ENCODE results near the gene LRRC8A. TPM values are rescaled to one million over a fixed set of nuclear protein-coding genes. Genes with fewer than 3 reads are reported as not detected.
"Not testable (repeated sequence)": the region's sequence is repeated elsewhere in the genome, so short reads cannot be mapped to it uniquely, and the experiment has no call there.

Gene LRRC8A
- total RNA-seq, 1 donor from 2014 or later = 21.6 TPM

GRCh38 chr9:128861501-128861900 is 20.4 kb upstream of the LRRC8A start:
- no peak for DNase-seq
- intact Hi-C loops (cut with micrococcal nuclease) = loop anchor here (5.0 kb wide), 1 partner anchor 66 kb away; no protein-coding TSS in a partner anchor
- no peak for ATAC-seq

GRCh38 chr9:128862401-128862851 is 19.5 kb upstream of the LRRC8A start:
- DNase-seq = peak; percentile 61
- ATAC-seq = peak; percentile 78
- intact Hi-C loops (cut with micrococcal nuclease) = loop anchor here (5.0 kb wide), 1 partner anchor 65 kb away; no protein-coding TSS in a partner anchor

GRCh38 chr9:128863647-128864046 is 18.3 kb upstream of the LRRC8A start:
- intact Hi-C loops (cut with micrococcal nuclease) = loop anchor here (5.0 kb wide), 1 partner anchor 64 kb away; no protein-coding TSS in a partner anchor
- DNase-seq (peak; percentile 86), ATAC-seq (peak; percentile 84)

GRCh38 chr9:128870128-128870940 is 11.6 kb upstream of the LRRC8A start:
- DNase-seq (no peak), ATAC-seq (no peak)
- intact Hi-C loops (cut with micrococcal nuclease) = no loop called here

GRCh38 chr9:128870941-128871265 is 11.0 kb upstream of the LRRC8A start:
- DNase-seq; ATAC-seq; intact Hi-C loops (cut with micrococcal nuclease): not testable (repeated sequence)

- intact Hi-C loops (cut with micrococcal nuclease) = no loop called here
- DNase-seq (no peak), ATAC-seq (no peak)
Observed at GRCh38 chr9:128877852-128878251, 4.1 kb upstream of the LRRC8A start.

- no peak for ATAC-seq
- intact Hi-C loops (cut with micrococcal nuclease) = no loop called here
- no peak for DNase-seq
Observed at GRCh38 chr9:128882677-128883603, 1.0 kb downstream of the LRRC8A start.

- DNase-seq = no peak
- no peak for ATAC-seq
- intact Hi-C loops (cut with micrococcal nuclease) = no loop called here
Observed at GRCh38 chr9:128884164-128884563, 2.2 kb downstream of the LRRC8A start.

GRCh38 chr9:128885376-128885775 is 3.4 kb downstream of the LRRC8A start:
- DNase-seq = no peak
- no peak for ATAC-seq
- intact Hi-C loops (cut with micrococcal nuclease) = no loop called here

GRCh38 chr9:128885798-128886197 is 3.9 kb downstream of the LRRC8A start:
- intact Hi-C loops (cut with micrococcal nuclease) = no loop called here
- DNase-seq (peak; percentile 60), ATAC-seq (no peak)

GRCh38 chr9:128886211-128886891 is 4.4 kb downstream of the LRRC8A start:
- DNase-seq (no peak), ATAC-seq (no peak)
- intact Hi-C loops (cut with micrococcal nuclease) = no loop called here

GRCh38 chr9:128887049-128887448 is 5.1 kb downstream of the LRRC8A start:
- ATAC-seq (no peak), DNase-seq (no peak)
- intact Hi-C loops (cut with micrococcal nuclease) = no loop called here

GRCh38 chr9:128887914-128888350 is 6.0 kb downstream of the LRRC8A start:
- intact Hi-C loops (cut with micrococcal nuclease) = no loop called here
- ATAC-seq (no peak), DNase-seq (no peak)

GRCh38 chr9:128891321-128892220 is 9.6 kb downstream of the LRRC8A start:
- DNase-seq = no peak
- intact Hi-C loops (cut with micrococcal nuclease) = no loop called here
- ATAC-seq = no peak

GRCh38 chr9:128892221-128892921 is 10.4 kb downstream of the LRRC8A start:
- intact Hi-C loops (cut with micrococcal nuclease) = no loop called here
- DNase-seq = peak; percentile 90
- ATAC-seq = peak; percentile 96

- DNase-seq = no peak
- intact Hi-C loops (cut with micrococcal nuclease) = no loop called here
- no peak for ATAC-seq
Observed at GRCh38 chr9:128893354-128893753, 11.4 kb downstream of the LRRC8A start.

- DNase-seq (no peak), ATAC-seq (no peak)
- intact Hi-C loops (cut with micrococcal nuclease) = no loop called here
Observed at GRCh38 chr9:128894764-128895163, 12.8 kb downstream of the LRRC8A start.

- DNase-seq = no peak
- intact Hi-C loops (cut with micrococcal nuclease) = no loop called here
- no peak for ATAC-seq
Observed at GRCh38 chr9:128895556-128895955, 13.6 kb downstream of the LRRC8A start.

Data from left ventricle myocardium superior (tissue), 1 donor.